HG02623 (cell line): Measurements from ENCODE around the gene GSTM1.
A peak's percentile ranks its signal among the peaks of the same experiment; 100 is the strongest.

ENCODE experiments used
- ATAC-seq: cut with Tn5 transposase; IDR thresholded peaks from one replicate; pipeline ENCODE4 v1.9.1; 2021; ENCODE audit warnings: moderate library complexity; ENCODE audit not compliant: unreplicated experiment

GSTM1 gene

DNA sequence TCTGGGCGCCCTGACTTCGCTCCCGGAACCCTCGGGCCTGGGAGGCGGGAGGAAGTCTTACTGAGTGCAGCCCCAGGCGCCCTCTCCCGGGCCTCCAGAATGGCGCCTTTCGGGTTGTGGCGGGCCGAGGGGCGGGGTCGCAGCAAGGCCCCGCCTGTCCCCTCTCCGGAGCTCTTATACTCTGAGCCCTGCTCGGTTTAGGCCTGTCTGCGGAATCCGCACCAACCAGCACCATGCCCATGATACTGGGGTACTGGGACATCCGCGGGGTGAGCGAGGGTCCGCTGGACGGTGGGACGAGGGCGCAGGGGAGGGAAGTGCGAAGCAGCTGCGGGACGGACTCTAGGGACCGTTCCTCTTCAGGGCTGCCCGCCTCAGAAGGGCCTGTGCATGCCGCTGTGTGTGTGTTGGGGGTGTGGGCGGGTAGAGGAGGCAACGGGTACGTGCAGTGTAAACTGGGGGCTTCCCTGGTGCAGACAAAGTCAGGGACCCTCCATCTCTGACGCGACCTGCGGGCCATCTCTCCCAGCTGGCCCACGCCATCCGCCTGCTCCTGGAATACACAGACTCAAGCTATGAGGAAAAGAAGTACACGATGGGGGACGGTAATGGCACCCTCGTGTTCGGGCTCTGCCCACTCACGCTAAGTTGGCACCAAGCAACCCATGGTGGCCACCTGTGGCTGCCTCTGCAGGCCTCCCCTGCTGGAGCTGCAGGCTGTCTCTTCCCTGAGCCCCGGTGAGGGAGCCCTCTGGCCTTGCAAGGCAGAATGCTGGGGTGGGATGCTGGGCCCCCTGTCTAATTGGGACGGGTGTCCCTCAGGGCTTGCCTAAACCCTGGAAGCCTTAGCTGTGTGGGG, at the start of gene GSTM1:
Gene GSTM1 (plus strand): TSS at position 177 of the 859 bp plus-strand sequence. CDS start 57 bp downstream, at position 234.
- ATAC-seq: no peak

DNA sequence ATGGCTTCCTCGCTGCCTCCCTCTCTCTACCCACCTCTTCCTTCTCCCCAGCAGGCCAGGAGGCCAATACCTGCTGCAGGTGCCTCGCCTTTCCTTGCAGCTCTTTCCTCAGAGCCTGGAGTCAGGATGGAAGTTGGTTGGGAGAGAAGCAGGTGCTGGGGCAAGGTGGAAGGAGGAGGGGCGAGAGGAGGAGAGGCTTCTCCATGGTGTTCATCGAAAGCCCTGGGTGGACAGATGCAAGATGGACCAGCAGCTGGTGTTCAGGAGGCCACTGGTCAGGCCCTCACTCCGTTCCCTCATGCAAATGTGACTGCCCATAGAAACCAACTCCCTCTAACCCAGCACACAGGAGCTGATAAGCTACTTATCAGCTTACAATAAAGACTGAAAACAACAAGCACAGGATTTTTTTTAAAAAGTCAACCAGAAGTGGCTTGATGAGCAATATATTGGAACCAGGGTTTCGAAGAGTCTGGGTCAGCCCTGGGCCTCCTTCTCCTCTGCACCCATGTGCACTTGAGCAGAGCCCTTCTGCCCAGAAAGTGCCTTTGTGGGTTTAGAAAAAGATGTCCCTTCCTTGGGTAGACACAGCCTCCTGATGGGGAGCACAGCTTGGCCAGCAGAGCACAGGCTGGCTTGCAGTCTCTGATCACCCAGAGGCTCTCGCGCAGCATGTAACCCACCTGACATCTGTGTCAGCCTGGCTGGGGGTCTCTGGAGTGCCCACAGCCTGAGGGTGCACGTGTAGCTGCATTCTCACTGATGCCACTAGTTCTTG, 48.4 kb upstream of the GSTM1 start:
- ATAC-seq: no peak

DNA sequence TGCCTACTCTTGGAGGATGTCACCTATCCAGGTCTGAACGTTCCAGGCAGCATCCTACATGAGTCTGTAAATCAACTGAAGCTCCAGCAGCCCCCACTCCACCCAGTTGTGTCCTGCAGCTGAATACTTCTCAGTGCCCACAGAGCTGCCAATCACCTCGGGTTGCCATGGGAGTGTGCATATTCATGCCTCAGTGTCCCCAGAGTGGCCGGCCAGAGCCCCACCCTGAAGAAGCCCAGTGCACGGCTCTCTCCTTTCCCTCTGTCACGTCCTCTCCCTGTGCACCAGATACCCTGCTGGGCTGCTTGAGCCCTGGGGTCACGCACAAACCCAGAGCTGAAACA, 47.8 kb upstream of the GSTM1 start:
- ATAC-seq: no peak

- ATAC-seq: peak; percentile 76
These were observed 47.2 kb upstream of the GSTM1 start for GRCh38 chr1:109640285-109640865.

- no peak for ATAC-seq
These were observed 46.4 kb upstream of the GSTM1 start for GRCh38 chr1:109641078-109641740.

- ATAC-seq: no peak
These were observed 45.8 kb upstream of the GSTM1 start for GRCh38 chr1:109641861-109642260.

DNA sequence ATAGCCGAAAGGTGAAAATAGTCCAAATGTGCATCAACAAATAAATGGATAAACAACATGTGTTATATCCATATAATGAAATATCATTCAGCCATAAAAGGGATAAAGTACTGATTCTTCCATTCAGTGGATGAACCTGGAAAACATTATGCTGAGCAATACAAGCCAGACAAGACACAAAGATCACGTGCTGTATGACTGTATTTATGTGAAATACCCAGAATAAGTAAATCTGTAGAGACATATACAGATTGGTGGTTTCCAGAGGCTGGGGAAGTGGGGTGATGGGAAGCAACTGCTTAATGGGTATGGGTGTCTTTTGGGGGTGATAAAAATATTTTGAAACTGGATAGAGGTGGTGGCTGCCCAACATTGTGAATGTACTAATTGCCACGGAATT, 45.0 kb upstream of the GSTM1 start:
- ATAC-seq: no peak

- ATAC-seq: peak; percentile 53
These were observed 44.0 kb upstream of the GSTM1 start for GRCh38 chr1:109643385-109644230.

DNA sequence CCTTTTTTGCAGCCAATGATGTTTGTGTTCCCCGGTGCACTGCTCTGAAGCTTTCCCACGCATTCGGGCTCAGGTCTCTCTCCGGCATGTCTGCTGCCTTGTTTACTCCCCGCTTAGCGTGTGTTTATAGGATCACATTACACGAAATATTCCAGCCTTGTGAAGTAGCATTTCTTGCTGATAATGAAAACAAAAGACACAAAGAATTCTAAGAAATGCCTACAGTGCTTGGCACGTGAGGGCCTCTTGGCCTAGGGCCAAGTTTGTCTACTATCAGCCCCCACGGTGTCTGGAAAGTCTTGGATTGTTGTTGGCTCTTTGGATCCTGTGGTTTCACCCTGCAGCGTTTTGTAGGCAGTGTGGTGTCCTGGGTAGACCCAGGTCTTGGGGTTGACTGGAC, 42.9 kb upstream of the GSTM1 start:
- ATAC-seq: no peak

DNA sequence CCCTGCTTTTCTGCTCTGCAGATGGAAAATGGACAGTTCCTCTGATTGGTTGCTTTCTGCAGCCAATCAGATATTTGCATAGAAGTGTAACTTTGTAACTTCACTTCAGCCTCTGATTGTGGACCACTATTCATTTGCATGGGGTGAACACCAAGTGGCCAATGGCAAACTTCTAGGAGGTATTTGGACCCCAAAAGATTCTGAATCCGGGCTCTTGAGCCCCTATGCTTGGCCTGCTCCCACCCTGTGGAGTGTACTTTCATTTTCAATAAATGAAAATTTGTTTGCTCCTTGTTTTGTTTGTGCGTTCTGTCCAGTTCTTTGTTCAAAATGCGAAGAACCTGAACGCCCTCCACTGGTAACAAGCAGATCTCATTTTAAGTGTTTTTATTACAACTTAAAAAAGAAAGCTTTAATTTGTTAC, 38.1 kb upstream of the GSTM1 start:
- no peak for ATAC-seq

GRCh38 chr1:109650609-109651008, 37.0 kb upstream of the GSTM1 start:
- no peak for ATAC-seq

DNA sequence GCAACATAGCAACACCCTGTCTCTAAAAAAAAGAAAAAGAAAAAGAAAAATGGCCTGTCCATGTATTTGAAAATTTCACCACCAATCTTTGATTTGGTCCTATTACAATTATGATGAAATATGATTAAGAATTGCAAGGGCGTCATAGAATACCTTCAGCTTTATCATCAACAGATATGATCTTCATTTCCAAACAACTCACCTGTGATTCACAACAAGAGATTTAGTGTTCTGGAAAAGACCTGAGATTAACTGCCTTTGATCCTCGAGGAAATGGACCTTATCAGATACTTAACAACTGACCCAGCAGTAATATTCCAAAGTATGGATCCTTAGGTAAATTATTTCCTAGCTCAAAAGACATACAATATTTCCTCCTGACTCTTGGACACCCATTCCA, 35.2 kb upstream of the GSTM1 start:
- ATAC-seq: no peak

DNA sequence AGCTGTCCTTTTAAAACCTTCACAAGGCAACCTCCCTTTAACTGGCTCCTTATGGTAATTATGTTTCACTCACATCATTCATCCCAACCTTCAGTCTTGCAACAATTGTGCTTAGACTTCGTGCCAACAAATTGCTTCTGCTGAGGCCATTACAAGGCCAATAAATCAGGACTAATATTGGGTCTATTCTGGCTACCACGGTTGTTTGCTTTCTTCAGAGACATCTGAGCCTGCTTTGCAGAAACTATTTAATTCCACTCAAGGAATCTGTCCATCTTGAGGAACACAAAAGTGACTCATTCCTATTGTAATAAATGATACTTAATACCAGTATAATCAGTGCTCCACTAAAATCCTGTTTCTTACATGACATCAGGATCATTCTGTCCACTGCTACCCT, 34.3 kb upstream of the GSTM1 start:
- ATAC-seq: no peak

GRCh38 chr1:109654519-109654918, 33.1 kb upstream of the GSTM1 start:
- ATAC-seq: no peak

- ATAC-seq: peak; percentile 93
These were observed 31.8 kb upstream of the GSTM1 start, which contains the start of gene GSTM4 for GRCh38 chr1:109655615-109656519. GSTM4 (plus strand) TSS chr1:109656099; CDS start chr1:109656390, 291 bp downstream.

DNA sequence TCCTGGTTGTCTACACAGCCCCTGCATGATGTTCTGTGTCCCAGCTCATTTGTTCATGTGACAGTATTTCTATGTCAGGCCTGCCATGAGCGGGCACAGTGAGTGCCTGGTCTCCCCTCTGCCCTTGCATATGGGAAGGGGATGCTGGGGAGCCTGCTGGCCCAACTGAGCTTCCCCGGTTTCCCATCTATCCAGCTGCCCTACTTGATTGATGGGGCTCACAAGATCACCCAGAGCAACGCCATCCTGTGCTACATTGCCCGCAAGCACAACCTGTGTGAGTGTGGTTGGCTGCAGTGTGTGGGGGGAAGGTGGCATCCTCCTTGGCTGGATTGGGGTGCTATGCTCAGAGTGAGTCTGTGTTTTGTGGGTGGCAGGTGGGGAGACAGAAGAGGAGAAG, 30.2 kb upstream of the GSTM1 start:
- no peak for ATAC-seq

DNA sequence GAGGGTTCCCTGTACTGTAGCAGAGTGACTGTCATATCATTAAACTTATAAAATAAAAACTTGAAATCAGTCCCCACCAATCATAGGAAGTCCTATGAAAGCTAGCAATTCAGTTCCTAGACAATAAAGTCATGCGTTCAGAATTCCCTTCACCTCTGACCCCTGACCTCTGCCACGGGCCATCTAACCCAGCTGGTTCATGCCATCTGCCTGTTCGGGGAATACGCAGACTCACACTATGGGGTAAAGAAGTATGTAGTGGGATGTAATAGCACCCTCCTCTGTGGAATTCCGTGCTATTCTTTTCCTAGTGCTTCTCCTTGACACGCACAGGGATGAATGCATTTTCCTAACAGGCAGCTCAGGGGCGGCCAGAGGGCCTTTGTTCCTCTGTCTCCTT, 29.6 kb upstream of the GSTM1 start:
- no peak for ATAC-seq

GRCh38 chr1:109658533-109659042, 29.0 kb upstream of the GSTM1 start:
- ATAC-seq: no peak

GRCh38 chr1:109659145-109659544, 28.5 kb upstream of the GSTM1 start:
- no peak for ATAC-seq
